Fibroblast of lung (primary cell): Measurements from ENCODE around the gene HPSE2.

Experiments
- CTCF ChIP-seq, 2 donors: IDR thresholded peaks in 1 of 2; conservative IDR thresholded peaks in 1 of 2; 1 replicate in 1 of 2; 2 replicates in 1 of 2; pipeline ENCODE4 v1.5.1; 2011 to 2012; ENCODE audit warnings: low read length in 2 of 2, control low read depth in 1 of 2, inconsistent platforms in 1 of 2, low read depth in 1 of 2, mild to moderate bottlenecking in 1 of 2
- EZH2 ChIP-seq: IDR thresholded peaks from 2 replicates; pipeline ENCODE4 v1.5.1; 2012; ENCODE audit warnings: low read length, control low read depth, mild to moderate bottlenecking; ENCODE audit errors: missing control alignments

GRCh38 chr10:98563811-98564210, 671.8 kb downstream of the HPSE2 start:
- TF ChIP-seq CTCF (conservative IDR thresholded peaks at IDR 0.05 in 1 of 2, IDR thresholded peaks at IDR 0.05 in 1 of 2; ENCODE audit: low read depth in 1 of 2, low read length in 2 of 2) (no peak), EZH2 (no peak)
